GM19035 (cell line): ENCODE results near the gene EFNB2.

Experiments used
- ATAC-seq: cut with Tn5 transposase; IDR thresholded peaks from one replicate; pipeline ENCODE4 v1.9.1; 2021; ENCODE audit not compliant: unreplicated experiment

Gene EFNB2

DNA sequence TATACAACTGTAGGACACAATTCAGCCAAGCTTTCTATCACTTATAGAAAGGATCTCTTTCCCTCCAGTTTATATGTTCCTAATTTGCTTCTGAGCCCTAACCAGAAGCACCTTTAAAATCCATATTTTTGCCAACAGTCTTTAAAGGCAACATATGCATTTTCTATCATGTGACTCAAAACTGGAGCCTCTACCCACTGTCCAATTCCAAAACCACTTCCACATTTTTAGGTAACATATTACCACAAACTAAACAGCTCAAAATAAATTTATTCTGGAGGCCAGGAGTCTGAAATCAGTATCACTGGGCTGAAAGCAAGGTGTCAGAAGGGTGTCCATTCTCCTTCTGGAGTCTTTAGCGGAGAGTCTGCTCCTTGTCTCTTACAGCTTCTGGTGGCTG lies 15.9 kb upstream of the EFNB2 start:
- no peak for ATAC-seq

DNA sequence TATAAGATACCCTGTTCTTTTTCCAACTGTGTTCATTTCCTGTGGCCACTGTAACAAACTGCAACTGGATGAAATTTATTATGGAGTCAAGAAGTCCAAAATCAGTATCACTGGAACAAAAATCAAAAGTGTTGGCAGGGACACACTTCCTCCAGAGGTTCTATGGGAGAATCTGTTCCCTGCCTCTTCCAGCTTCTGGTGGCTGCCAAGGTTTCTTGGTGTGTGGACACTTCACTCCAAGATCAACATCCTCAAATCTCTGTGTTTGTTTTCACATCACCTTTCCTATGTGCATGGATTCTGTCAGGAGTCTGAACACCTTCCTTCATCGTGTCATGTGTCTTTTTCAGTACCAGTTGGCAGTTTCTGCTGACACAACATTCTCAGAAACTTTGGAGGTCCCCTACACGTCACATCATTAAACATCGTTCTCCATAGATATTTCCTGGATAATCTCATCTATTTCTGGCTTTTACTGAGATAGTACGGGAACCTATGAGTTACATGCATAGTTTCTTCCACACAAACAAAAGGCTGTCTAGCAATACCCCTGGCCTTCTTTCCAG lies 15.2 kb upstream of the EFNB2 start:
- no peak for ATAC-seq

DNA sequence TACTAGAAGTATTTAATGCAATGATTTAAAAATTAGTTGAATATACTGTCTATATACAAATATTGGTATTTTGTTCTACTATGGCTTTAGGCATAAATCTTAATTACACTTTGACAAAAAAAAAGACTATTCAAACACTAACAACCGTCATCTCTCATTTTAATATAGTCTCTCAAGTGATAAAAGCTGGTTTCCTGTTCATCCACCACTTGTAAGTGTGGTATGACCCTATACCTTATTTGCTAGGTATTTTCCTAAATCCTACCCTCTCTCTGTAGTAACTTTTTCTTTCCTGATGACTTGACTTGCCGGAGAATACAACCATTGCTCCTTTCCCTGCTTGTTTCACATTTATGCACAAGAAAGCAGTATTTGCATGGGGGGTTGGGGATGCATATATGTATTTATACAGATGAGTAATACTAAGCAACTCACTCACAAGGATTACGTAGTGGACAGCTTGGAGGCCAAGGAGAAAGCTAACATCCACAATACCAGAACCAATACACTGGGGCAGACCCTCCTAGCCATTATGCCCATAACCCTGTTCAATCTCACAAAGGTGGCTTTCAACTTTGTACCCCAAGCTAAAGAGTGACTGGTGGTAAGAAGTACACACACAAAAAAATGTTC lies 12.7 kb upstream of the EFNB2 start:
- no peak for ATAC-seq

DNA sequence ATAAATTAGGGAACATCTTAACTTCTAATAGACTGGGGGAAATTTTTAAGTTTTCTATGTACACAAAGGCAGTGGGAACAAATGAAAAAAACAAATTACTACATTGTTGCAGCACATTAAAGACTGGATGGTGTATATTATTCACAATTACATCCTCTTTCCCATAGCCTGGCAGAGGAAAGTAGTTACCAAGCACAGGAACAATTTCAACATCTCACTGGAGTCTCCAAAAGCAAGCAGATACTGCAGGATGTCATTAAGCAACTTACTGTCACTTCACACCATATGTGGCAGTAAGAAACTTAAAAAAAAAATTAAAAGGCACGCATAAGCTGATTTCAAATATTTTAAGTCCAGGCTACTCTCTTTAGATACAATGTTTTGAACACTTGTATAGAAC lies 6.4 kb upstream of the EFNB2 start:
- no peak for ATAC-seq

DNA sequence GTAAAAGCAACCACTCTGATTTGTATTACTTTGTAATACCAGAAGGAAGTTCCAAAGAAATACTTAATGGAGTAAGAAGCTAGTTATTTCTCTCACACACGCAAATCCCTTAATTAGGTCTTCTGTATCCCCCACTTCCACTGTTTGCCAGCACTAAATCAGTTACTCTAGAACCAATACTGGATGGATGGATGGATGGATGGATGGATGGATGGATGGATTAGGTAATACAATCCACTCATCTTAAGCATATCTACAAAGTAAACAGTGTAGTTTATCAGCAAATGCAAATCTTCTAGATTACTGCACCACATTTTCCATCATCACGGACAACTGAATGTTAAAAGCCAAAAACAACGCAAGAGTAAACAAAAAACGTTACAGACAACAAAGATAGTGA lies 5.2 kb upstream of the EFNB2 start:
- no peak for ATAC-seq

DNA sequence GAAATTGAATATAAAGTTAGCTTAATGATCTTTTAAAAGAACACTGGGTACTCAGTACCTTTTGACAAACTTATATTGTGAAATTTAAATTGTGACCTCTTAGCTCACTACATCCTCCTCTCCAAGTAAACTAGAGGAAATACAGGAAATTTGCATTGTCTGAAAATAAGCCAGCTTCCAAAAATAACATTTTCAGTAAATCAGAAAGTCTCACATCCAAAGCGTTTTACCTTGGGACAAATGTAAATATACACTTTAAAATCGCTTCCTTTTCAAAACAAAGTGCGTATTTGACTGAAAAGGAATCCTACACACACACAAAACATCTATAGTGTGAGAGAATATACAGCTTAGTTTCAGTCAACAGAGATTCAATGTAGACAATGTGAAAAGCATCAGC lies 2.1 kb upstream of the EFNB2 start:
- no peak for ATAC-seq

DNA sequence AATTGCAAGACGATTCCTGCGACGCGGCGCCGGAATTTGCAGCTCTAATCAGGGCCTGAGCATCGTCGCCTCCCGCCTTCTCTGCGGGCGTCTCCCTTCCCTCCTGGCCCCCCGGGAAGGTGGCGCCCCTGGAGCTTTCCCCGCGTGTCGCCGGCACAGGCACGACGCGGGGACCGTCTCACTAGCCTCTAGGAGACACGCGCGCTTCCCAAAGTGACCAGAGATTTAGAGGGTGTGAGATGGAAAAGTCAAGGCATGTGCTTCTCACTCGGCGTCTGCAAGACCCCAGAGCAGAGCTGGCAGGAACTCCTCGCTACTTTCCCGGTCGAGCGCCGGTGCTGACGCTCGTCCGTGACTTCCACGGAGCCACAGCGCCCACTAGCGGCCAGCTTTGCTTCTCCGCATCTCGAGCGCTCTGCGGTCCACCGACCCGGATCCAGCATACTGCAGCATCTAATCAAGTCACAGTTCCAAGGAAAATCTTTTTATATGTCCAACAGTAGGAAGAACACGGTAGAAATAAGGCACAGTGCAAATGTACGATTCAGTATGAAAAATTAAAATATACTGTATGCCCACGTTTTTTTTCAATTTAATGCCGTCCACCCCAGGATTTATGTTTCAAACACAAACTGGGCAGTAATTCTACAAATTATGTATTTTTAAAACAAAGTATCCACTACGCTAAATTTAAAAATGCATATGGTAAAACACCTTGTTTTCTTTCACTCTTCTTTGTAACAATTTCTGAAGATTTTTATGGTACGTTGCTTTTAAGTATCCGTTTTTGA lies 977 bp upstream of the EFNB2 start:
- ATAC-seq: peak; percentile 43

DNA sequence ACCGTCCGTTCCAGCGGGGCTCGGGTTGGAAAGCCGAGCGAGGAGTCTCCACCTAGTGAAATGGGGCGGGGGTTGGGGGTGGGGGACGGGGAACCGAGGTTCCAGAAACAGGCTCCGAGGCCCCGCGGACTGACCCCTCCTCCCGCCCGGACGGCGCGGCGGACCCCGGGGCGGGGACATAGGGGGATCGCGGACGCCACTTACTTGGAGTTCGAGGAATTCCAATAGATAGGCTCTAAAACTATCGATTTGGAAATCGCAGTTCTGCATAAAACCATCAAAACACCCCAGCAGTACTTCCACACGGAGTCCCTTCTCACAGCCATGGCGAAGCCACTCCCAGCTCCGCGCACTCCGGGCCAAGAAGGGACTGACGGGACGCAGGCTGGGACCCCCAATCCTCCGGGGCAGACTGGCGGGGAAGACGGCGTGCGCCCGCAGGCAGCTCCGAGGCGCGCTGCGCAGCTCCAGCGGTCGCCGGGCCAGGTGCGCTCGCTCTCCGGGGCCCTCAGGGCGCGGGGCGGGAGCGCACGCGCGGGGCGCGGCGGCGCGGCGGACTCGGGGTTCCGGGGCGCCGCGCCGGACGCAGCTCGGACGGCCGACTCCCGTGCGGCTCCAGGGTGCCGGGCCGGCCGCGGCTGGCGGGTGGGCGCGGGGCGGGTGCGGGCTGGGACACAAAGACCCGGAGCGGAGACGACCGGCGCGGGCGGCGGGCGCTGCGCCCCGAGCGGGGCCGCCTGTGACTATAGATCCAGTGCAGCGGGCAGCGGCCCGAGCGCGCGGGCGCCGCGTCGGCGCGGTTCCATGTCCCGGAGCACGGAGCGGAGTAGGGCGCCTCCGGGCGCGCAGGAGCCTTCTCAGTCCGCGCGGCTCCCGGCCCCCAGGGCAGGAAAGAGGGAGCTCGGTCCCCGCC lies 567 bp downstream of the EFNB2 start:
- ATAC-seq: peak; percentile 27

DNA sequence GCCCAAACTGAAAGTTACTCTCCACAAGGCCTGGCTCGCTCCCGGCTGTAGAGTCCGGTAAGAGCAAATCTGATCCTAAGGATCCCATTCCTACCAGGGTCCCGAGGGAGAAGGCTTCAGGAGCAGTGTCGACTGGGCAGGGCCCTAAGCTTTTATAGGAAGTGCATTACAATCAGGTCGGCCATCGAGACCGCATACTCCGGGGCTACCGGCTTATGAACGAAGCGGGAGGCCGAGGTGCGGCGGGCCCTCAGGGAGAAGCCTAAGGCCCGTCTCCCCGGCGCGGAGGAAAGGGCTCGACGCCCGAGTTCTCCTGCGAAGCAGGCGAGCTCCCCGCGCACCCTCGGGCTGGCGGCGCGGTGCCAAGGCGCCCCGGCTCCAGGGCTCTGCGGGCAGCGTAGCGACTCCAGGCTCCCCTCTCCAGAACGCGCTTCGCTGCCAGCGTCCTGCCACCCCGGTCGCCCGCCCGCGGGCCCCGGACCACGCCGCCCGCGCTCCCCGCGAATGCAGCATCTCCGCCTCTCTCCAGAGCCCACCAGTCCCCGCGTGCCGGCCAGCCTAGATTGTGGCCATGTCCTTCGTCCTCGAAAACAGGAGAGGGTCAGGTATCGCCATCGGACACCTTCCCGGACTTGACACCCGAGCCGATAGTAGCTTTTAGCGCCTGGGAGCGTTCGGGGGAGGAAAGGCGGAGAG lies 1.4 kb downstream of the EFNB2 start:
- ATAC-seq: no peak

DNA sequence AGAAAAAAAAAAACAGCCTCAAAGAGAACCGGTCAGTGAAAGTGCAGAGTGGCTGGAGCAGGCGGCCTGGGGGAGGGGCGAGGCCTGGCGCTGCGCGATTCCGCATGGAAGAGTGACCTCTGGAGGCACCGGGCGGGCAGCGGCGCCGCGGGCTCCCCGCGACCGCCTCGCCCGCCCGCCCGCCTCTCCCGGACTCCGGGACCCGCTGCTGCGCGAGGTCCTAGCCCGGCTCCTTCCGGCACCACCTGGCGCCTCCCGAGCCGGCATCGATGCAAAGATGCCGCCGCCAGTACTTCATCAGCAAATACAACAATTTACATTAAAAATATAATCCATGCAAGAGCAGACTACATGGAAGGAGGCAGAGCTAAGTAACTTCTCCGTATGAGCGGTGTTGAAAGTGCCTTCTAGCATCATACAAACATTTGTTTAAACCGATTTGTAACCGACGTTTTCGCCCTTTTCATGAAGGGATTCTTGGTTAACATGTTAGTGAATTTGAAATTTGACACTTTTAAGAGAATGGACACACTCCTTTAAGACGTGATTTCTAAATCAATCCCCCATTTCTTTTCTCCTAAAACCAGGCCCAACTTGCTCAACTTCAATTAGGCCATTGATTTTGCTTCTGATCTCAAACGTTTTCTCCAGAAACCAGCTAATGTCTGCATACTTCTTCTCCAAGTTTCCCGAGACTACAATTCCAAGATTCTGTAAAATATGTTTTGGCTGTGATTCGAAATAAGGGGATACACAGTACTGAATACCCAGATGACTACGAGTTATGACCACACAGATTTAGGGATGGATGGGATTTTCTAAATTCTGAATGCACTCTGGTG lies 2.1 kb downstream of the EFNB2 start:
- ATAC-seq: no peak

DNA sequence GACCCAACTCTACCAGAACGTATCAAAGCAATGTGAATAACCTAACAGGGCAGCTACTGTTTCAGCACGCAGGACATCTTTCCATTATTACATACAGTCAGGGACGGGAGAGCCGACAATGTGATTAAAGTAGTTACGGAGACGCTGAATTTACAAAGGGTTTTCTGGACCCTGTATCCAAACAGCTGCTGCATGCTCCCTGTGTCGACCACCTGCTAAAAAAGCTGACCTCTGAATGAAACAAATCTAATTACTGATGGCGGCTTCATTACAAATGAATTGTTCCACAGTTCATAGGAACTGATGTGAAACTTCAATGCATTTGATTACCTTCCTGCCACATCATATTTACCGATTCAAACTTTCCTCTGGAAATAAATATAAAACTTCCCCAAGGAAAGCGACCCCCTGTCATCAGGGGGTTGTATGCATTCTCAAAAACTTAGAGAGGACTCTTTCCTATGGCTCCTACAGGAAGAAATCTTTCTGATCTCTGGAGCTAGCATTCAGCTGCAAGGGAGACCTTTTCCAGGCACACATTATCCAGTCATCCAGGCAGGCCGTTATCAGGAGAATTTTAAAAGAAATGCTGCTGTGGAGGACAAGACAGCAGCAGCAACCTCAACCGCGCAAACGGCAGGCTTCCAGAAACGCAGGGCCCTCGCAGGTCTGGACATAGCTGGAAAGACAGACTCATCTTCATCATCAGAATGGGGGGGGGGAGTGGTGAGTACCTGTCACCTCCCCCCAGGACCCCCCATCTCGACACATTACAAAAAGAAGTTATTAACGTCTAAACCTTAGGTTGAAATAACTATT lies 3.1 kb downstream of the EFNB2 start:
- ATAC-seq: no peak

DNA sequence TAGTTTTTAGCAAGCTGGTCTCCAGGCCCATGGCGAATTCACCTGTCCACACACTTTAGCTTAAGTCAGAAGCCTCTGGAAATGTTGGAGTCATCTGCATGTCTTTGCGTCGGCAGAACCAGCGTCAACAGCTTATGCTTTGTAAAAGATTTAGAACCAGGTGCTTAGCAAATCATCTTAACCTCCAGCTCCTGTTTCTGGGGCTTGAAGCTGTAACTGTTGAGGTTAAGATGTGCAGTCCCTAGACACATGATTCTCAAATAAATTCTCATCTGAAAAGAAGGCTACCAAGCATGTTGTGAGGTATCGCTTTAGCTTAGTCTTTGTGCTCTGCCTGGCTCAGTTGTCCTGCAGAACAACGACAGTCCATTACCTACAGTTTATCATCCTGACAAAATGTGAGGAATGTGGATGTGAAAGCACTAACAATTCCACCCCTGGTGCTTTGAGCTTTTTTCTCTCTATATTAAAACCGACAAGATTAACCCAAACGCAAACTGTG lies 4.4 kb downstream of the EFNB2 start:
- no peak for ATAC-seq

DNA sequence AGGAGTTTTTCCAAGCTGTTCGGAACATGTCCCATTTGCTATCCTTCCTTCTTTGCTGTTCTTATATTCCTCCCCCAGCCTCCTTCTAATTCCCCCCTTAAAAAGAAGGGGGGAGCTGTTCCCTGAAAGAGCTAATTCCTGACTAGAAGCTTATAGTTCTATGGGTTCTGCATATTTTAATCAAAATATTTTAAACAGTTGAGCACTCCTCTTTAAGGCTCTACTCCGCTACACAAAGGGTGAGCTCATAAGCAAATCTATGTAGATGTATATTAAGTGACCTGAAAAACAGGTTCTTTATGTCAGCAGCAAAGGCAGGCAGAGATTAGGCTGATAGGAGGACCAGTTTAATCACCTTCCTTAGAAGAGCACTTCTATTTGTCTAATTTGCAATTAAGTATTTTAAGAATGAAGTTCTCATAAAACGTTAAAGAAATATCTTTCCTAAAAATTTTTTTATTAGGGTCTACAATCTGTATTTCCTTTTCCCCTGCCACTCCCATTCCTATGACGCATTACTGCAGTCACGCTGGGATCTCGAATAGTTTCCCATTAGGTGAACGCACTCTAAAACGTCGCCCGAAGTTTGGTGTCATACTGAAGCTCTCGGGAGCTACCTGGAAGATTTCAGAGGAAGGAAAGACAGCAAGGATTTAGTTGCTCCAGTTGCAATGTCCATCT lies 5.2 kb downstream of the EFNB2 start:
- ATAC-seq: no peak

DNA sequence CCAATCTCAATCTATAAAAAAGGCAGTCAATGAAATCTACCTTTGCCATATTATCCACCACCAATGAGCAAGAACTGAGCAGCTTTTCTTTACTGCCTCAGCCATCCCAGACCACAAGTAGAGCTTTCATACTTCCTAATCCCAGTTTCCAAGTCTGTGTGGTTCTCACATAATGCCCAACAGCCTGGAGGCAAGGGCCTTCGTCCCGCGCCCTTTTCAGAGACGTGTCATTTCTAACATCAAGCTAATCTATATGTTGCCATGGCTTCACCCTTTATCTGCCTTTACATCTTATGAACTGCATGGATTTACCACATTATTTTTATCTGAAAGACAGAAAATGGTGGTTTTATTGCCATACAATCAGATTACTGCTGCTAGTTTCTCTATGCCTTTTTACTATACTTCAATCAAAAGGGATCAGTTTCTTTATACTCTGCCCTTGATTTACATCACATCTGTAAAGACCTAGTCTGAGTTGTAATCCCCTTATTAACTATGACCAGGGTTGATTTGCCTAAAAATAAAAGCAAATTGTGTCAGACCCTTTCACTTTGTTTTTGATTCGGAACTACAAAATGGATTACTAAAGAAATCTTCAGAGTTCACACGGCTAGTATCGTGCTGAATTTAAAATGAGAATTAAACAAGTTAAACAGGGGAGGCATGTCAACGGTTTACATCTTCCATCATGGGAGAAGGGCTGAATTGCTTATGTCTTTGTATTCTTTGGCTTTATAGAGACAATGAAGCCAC lies 5.9 kb downstream of the EFNB2 start:
- no peak for ATAC-seq

DNA sequence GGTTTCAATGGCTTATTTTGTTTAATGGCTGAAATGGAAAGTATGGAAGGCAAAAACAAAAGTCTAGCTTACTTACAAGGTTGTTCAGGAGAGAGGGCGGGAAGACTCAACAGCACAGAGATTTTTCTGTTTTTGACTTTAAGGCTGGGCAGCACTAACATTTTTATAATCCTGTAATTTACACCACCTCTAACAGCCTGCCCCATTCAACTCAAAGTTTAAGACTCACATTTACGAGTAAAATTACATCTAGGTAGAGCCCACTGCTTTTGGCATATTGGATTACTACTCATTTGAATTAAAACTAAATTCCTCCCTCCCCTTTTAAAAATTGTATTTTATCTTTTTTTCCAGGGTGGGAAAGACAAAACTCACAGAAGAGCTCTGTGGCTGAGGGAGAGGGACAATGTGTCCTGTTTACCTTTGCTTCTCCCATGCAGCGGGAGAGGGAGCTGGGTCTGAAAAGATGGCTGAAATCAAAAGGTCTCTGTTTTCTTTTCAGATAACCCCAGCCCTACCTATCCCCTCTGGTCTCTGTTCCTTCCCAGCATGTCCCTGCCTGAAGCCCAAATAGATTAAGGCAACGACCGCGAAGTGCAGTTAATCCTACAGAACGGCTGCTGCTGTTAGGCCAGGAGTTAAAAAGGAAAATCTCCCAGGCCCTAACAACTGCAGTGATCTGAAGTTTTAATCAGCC lies 6.6 kb downstream of the EFNB2 start:
- no peak for ATAC-seq

DNA sequence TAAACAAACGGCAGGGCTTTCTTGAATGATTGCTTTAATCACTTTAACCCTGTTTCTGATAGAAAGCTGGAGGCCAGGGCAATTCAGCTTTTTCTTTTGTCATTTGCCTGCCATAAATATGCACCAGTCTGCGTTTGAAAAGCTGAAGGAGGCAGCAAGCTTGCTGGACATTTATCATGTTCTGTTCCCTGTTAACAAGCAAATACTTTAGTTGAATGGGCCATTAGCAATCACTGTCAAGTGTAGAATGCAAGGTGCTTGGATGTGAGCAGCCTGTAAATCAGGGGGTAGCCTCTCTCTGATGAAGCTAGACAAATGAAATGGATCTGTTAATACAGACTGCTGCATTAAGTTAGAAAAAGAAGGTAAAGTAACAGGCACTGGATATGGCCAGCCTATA lies 7.6 kb downstream of the EFNB2 start:
- ATAC-seq: no peak

DNA sequence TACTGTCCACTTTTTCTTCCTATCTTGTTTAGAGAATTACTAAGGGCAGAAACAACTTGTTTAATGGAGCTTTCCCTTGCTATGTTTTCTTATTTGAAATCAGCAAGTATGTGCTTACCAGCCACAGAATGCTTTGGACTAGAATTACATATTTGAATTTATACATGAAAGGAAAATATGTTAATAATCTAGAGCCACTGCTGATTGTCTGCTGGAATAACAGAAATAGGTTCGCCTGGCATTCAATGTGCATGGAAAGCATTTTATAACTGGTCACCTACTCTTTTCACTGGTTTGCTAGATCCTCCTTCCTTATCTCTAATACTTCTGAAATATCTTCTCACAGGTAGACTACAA lies 8.0 kb downstream of the EFNB2 start:
- ATAC-seq: no peak
